Stimulated activated CD4-positive, alpha-beta T cell treated with anti-CD3 and anti-CD28 coated beads, Interleukin-15, amount 100 ng/mL, for 1 hour (primary cell): ENCODE measurements around the gene USP33.
"Not testable (repeated sequence)": the region's sequence is repeated elsewhere in the genome, so short reads cannot be mapped to it uniquely, and the experiment has no call there.

ENCODE experiments used
- DNase-seq, 2 donors: peaks; one replicate each; pipeline ENCODE4 v3.0.0-alpha.2; 2020; ENCODE audit warnings: low read depth in 1 of 2, low spot score in 1 of 2

USP33 gene

DNA sequence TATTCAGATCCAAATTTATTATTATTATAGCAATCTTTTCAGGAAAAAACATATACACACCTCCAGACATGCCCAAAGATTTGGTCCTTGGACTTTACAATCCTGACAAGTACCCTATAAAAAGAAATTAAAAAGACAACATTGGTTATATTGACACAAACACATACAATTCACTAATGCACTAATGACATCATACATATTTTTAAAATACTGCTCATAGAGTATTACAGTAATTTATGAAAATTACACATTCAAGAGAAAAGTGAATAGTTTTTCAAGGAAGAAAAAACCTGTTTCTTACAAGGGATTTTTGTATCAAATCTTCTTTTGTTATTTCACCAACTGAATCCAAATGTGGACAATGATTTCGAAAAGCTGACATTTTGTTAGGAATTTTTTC lies 18.3 kb downstream of the USP33 start:
- no peak for DNase-seq

DNA sequence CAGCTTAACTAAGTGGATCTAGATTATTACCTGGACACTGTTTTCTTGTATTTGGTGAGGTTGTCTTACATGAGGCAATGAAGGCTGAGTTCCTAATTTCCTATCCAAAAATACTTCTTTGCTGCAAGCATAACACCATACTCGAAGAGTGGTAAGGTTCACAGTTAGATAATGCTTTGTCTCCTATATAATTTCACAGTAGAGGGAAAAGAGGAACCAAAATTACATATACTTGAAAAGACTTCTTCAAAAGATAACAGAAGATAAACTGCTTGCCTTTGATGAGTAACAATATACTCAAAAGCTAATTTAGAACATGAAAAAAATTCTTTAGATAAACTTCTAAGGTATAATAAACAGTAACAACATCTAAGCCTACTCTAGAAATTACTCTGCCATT lies 20.4 kb downstream of the USP33 start:
- no peak for DNase-seq

DNA sequence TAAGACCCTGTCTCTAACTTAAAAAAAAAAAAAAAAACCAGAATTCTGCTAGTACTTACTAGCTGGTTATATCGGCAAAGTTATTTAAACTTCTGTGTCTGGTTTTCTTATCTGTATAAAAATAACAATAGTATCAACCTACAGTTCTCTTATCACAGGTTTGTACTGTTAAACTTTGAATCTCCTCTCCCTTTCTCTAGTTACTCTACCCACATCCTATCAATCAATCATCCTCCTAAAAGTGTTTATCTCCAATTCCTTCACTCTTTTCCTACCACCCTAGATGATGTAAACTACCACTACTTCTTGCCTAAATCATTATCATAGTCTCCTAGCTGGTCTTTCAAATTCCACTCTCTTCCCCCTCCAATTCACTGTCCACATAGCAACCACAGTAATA lies 27.6 kb downstream of the USP33 start:
- no peak for DNase-seq

DNA sequence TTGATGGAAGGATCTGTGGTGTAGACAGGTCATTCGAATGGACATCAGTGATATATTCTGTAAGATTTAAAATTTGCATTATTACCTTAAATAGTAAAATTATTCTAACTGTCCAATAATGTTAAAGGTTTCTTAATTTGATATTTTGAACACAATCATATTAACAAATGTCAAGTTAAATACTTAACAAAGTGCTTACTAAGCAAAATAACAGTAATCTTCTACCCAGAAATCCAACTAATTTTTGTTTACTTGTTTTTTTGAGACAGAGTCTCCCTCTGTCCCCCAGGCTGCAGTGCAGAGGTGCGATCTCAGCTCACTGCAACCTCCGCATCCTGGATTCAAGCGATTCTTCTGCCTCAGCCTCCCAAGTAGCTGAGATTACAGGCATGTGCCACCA lies 33.9 kb downstream of the USP33 start:
- DNase-seq, result no peak

DNA sequence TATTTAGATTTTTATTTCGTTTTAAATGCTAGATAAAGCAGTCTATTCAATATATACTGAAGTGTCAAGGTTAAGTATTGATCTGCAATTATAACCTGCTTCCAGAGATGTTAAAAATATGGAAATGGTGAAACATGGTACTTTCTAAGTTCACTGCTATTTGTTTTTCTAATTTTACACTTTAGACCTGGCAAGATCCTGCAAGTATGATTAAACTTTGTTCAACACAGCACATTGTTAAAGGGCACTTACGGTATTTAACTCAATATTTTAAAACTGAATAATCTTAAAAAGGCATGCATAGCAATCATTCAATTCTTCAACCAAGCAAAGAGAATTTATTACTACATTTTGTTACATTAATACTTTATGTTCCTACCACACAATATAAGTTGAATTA lies 41.5 kb downstream of the USP33 start:
- DNase-seq, result no peak

DNA sequence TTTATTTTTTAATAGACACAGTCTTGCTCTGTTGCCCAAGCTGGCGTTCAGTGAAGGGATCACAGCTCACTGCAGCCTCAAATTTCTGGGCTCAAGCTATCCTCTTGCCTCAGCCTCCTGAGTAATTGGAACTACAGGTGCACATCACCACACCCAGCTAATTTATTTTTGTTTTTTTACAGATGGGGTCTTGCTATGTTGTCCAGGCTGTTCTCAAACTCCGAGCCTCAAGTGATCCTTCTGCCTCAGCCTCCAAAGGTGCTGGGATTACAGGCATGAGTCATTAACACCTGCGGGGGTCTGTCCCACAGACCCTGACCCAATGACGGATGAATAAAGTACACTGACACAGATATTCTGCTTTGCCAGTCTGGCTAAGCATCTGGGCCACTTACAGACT lies 43.6 kb downstream of the USP33 start:
- DNase-seq, result no peak

DNA sequence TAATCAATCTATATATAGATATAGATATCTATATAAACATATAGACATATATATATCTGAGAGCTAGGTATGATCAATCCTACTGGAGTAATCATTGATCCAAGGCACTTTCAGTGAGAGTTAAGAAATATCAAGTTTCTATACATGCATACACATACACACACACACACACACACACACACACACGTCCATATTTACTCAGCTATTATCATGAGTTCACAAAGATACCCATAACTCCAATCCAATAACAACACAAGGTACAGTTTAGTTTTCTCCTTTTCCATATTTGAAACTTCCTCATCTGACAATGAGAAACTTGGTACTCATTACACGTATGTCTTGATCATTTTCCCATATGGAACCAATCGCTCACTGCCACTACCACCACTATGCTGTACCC lies 49.9 kb downstream of the USP33 start:
- no peak for DNase-seq

DNA sequence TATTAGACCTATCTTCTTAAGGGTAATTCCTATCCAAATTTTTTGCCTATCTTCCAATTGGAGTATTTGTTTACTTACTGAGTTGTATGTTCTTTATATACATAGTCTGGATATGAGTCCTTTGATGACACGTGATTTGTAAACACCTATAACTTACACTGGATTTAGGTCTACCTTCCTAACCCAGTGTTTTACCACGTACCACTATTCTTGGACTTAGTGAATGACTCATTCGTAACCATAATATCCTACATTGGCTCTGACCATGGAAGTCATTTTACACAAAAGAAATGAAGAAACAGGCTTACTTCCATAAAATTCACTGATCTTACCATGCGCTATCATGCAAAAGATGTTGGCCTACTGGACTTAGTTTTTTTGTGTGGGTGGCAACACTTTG lies 53.3 kb downstream of the USP33 start:
- no peak for DNase-seq

DNA sequence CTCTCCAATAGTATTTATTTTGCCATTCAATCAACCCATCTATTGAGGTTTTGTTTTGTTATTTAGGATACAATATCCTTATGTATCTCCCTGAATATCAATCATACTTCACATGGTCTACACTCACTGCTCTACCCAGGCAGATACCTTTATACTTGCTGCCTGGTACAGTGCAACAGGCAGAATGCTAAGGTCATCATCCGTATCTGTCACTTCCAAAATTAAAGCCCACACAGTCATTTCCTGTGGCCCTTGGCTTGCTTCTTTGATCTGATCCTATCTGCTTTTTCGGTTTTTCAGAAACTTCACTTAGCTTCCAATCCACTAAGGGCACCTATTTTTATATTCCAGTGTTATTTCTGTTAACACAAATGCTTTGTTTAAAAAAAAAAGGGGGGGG lies 54.9 kb downstream of the USP33 start:
- DNase-seq, result no peak

DNA sequence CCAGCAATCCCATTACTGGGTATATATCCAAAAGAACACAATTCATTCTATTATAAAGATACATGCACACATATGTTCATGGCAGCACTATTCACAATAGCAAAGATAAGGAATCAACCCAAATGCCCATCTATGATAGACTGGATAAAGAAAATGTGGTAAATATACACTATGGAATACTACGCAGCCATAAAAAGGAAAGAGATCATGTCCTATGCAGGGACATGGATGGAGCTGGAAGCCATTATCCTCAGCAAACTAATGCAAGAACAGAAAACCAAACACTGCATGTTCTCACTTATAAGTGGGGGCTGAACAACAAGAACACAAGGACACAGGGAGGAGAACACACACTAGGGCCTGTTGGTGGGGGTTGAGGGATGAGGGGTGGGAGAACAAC lies 60.0 kb downstream of the USP33 start:
- not testable (repeated sequence) for DNase-seq

DNA sequence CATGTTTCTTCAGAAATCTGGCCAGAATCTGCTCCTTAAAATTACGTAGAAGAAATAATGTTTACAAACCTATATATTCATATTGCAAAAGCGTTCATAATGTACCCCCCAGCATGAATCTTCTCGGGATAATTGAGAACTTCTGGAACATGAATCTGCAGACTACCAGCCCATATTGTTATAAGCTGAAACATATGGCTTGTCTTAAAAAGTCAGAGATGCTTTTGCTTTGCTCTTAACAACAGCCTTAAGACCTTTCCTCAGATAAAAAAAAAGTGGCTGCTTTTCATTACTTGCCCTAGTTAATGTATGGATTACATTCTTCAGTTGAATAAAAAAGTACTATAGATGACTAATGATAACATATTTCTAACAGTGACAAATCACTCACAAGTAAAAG lies 62.2 kb downstream of the USP33 start:
- DNase-seq, result no peak

DNA sequence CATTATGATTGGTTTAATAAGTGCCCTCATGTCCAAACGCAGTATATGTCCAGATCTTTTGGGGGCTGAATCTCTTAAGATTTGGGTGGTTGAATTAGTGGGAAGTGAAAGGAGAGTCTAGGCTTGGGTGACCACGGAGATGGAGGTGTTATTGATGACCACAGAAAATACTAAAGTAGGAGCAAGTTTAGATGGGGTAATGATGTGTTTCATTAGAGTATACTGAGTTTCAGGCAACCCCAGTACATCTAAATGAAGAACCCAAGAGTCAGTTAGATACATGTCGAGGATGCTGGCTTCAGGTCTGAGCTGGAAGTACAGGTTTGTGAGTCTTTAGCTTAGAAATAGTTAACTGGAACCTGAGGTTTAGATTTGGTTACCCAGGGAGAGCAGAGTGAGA lies 70.7 kb downstream of the USP33 start:
- DNase-seq, result no peak

DNA sequence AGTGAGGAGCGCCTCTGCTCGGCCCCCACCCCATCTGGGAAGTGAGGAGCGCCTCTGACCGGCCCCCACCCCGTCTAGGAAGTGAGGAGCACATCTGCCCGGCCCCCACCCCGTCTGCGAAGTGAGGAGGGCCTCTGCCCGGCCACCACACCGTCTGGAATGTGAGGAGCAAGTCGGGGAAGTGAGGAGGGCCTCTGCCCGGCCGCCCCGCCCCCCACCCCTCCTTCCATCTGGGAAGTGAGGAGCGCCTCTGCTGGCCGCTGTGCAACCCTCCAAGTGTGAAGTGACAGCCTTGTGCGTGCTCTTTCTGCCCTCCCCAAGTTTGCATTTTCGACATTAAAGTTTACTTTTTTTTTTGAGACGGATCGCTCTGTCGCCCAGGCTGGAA lies 72.1 kb downstream of the USP33 start:
- DNase-seq, result no peak

DNA sequence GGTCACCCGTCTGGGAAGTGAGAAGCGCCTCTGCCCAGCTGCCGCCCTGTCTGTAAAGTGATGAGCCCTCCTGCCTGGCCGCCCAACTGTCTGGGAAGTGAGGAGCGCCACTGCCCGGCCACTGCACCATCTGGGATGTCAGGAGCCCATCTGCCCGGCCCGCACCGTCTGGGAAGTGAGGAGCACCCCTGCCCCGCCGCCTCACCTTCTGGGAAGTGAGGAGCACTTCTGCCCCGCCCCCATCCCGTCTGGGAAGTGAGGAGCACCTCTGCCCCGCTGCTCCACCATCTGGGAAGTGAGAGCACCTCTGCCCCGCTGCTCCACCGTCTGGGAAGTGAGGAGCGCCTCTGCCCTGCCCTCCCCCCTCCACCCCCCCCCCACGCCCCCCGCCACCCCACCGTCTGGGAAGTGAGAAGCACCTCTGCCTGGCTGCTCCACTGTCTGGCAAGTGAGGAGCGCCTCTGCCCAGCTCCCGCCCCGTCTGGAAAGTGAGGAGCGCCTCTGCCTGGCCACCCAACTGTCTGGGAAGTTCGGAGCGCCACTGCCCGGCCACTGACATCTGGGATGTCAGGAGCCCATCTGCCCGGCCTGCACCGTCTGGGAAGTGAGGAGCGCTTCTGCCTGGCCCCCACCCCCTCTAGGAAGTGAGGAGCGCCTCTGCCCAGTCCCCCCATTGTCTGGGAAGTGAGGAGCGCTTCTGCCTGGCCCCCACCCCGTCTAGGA lies 72.7 kb downstream of the USP33 start:
- no peak for DNase-seq

DNA sequence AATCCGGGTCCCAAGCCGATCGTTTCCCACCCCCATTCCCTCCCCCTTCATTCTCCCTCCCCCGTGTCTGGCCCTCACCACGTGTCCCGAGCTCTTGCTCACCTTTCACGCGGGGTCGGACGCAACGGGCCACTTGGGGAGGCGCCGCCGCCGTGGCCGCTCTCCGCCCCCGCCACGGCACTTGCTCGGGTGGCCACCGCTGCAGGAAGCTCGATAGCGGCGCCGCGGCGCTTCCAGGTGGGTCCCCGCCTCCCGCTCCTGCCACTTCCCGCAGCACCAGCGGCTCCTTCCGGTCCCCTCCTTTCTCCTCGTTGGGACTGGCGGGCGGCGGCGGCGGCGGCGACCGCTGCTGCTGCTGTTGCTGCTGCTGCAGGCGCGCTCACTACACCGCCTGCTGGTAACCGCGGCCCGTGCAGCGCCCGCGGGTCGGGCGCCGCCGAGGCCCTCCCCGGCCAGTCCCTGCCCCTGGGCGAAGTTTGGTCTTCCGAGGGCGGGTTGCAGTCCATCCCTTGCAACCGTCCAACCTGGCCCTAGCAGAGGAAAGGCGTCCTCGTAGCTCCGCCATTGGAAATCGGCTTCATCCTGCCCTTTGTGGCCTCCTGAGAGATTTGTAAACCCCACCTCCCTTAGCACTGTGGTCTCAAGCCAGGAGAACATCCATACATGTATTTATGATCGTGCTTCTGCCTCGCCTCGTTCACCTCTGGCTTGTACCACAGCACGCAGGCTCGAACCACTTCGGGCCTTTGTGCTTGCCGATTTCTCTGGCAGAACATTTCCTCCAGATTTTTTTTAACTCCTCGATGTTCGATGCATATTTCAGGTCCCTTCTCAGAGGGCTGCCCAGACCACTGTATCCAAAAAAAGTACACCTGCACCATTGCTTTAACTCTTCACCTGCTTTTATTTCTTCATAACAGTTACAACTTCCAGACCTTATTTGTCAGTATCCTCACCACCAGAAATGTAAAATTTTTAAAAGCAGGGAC lies 76.2 kb downstream of the USP33 start:
- peak; percentile 80 to 86 for DNase-seq

DNA sequence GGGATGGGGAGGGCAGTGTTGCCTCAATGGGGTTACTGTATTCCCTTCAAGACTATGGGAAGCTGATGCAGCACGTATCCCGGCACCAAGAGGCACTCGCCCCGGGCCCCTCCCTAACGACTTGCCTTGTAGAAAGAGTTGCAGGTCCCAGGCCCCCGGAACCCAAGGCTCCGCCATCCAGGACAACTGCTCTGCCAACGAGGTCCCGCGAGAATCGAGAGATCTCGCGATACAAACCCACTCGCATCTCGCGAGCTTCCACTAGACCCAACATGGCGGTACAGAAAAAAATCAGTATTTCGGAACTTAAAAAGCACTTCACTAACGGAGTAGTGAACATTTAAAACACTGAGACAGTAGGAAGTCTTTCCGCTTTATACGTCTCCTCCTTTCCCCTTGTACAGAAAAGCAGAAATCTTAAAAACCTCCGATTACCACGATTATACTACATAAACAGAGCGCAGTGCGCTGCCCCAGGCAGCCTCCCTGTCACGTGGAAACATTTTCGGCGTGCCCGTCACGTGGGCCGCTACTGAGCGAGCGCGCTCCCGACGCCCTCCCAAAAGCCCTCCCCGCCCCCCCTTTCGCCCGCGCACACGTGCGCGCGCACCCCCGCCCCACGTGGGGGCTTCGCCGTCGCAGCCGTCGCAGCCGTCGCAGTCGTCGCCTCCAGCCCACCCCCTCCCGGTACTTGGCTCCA lies 77.0 kb downstream of the USP33 start, which contains the start of gene ZZZ3:
Gene ZZZ3 (minus strand): TSS at position 199 of the 700 bp plus-strand sequence. CDS start 49,304 bp downstream, outside the sequence.
- DNase-seq, result peak; percentile 79 to 82

DNA sequence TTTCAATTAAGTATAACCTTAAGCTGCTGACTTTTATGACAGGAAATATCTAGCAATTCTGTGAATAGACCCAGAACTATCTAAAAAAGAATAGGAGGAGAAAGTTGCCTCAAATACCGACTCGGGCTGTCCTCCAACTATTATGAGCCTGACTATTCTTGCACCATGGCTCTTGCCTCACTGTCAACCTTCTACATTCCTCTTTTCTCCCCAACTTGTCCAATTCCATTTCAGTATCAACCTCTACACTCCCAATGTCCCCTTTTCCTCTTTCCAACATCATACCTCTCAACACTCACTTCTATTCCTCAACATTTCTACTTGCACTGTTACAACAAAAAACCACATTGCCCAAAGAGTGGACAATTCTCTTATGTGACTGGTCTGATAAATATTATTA lies 79.5 kb downstream of the USP33 start:
- DNase-seq, result no peak

DNA sequence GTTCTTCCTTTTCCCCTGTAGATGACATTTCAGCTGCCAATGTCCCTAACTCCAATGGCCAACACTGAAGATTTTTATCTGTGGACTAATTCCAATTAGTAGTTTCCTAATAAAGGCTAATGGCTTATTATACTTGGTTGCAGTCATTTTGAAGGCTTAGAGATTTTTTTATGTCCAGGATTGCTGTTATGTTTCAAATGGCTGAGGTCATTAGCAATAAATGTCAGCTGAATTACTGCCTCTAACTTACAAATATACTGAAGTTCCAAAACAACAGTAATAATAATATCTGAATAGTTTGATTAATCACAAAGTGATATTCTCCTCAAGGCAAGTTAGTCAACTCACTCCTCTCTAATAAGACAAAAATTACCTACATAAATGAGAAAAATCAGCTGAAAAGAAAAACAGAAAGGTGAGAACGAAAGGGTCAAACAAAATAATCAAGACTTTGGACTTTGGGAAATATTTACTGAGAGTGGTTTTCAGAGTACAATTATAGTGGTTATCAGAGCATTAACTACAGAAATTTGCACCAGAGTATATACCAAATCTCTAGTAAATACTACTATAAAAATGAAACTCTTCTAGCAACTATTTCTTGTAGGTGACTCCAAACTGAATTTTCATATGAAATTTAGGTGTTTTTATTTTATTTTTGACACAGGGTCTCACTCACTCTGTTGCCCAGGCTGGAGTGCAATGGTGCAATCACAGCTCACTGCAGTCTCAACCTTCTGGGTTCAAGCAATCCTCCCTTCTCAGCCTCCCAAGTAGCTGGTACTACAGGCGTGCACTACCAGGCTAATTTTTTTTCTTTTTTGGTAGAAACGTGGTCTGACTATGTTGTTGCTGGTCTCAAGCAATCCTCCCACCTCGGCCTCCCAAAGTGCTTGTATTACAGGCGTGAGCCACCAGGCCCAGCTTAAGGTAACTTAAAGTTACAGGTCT lies 80.7 kb downstream of the USP33 start:
- DNase-seq, result no peak

DNA sequence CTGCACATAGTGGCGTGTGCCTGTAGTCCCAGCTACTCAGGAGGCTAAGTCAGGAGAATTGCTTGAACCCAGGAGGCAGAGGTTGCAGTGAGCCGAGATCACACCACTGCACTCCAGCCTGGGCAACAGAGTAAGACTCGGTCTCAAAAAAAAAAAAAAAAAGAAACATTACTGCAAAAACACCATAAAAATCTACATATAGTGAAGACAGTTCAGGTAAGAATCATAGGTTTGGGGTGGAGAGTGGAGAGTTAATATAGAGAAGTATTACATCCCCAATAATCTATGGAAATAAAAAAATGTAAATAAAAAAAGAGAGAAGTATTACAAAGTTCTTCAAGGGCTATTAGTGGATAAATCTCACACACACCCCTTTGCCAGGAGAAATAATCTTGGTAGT lies 84.8 kb downstream of the USP33 start:
- DNase-seq, result not testable (repeated sequence)

DNA sequence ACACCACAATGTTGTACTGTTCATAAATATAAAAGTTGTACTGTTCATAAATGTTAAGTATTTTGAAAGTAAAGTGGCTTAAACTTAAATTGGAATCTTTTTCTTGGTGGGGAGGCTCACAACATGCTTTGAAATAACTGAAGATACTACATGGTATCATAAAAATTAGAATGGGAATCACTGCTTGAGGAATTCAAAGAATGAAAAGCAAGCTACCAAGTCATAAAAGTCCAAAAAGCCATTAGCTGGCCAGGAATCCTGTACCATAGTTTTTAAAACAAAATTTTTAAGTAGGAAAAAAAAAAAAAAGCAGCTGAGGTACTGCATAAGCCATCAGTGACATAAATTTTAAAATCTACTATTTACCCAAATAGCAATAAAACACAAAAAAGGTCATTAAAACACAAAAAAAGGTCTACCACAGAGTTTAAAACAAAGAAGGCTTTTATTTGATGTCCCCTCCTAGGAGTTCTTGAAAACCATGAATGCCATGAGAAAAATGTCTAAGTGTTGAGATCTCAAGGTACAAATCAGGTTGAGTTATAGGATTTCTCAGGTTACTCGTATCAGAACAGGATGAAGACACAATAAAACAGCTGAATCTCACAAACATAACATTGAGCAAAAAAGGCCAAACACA lies 85.8 kb downstream of the USP33 start:
- DNase-seq, result no peak
